SK-N-SH (cell line): ENCODE data around the gene ARHGAP15. TPM values are rescaled to one million over a fixed set of nuclear protein-coding genes. Genes with fewer than 3 reads are reported as not detected.

Experiments
- CTCF ChIA-PET: fragments of 300-600, 350-600 bp; formaldehyde crosslinking; extraction: SDS; loops from one replicate; lab custom pipeline; 2021; lab: Yijun Ruan, JAX
- POLR2A ChIA-PET: fragments of 350-600 bp; sonication (Branson Sonifier 250); formaldehyde crosslinking; extraction: SDS; loops from one replicate; lab custom pipeline; 2020; ENCODE audit warnings: antibody characterized with exemption, inconsistent platforms; lab: Yijun Ruan, JAX
- DNase-seq: peaks from one replicate; pipeline ENCODE4 v3.0.0; 2012
- H2AFZ ChIP-seq: fragments of 200-600 bp; sonication (generic); 2 replicates; pipeline ENCODE4 v1.8.1; 2016; ENCODE audit warnings: antibody characterized with exemption, mild to moderate bottlenecking, low read depth
- H3F3A ChIP-seq: fragments of 200-600 bp; sonication (generic); replicated peaks from 2 replicates; pipeline ENCODE3; 2016; ENCODE audit warnings: antibody characterized with exemption, mild to moderate bottlenecking; ENCODE audit not compliant: insufficient read depth
- H3K27ac ChIP-seq, 2 experiments: fragments of 200-500 bp in 1 of 2; fragments of 200-600 bp in 1 of 2; sonication (Bioruptor generic) in 1 of 2; sonication (generic), shearing (Covaris generic) in 1 of 2; 2 replicates each; pipeline versions ENCODE4 v1.5.1 to v1.6.1; 2014 to 2016; ENCODE audit warnings: low read depth in 2 of 2, inconsistent platforms in 1 of 2, low read length in 1 of 2, mild to moderate bottlenecking in 1 of 2, mixed read lengths in 1 of 2
- H3K27me3 ChIP-seq: fragments of 200-600 bp; sonication (generic), shearing (Covaris generic); 2 replicates; pipeline ENCODE4 v1.6.1; 2016; ENCODE audit warnings: mixed run types; ENCODE audit not compliant: insufficient read depth
- H3K36me3 ChIP-seq, 2 experiments: fragments of 200-500 bp in 1 of 2; fragments of 200-600 bp in 1 of 2; sonication (Bioruptor generic) in 1 of 2; sonication (generic) in 1 of 2; replicated peaks in 1 of 2; 2 replicates each; pipeline versions ENCODE3 to v1.5.1; 2014 to 2016; ENCODE audit warnings: low read length in 1 of 2, mild to moderate bottlenecking in 1 of 2; ENCODE audit not compliant: insufficient read depth in 2 of 2, control insufficient read depth in 1 of 2
- H3K4me1 ChIP-seq, 2 experiments: fragments of 200-500 bp in 1 of 2; fragments of 200-600 bp in 1 of 2; sonication (Bioruptor generic) in 1 of 2; sonication (generic), shearing (Covaris generic) in 1 of 2; 2 replicates each; pipeline versions ENCODE4 v1.5.1 to v1.6.1; 2014 to 2016; ENCODE audit warnings: low read depth in 1 of 2, low read length in 1 of 2, mixed run types in 1 of 2; ENCODE audit not compliant: insufficient read depth in 2 of 2, control insufficient read depth in 1 of 2
- H3K4me2 ChIP-seq: fragments of 200-600 bp; sonication (generic), shearing (Covaris generic); 2 replicates; pipeline ENCODE4 v1.6.1; 2017; ENCODE audit warnings: mixed run types
- H3K4me3 ChIP-seq, 2 experiments: fragments of 200-500 bp in 1 of 2; fragments of 200-600 bp in 1 of 2; sonication (Bioruptor generic) in 1 of 2; sonication (generic), shearing (Covaris generic) in 1 of 2; 2 replicates each; pipeline versions ENCODE4 v1.5.1 to v1.8.1; 2014 to 2016; ENCODE audit warnings: low read depth in 2 of 2, inconsistent platforms in 1 of 2, low read length in 1 of 2, mild to moderate bottlenecking in 1 of 2, mixed read lengths in 1 of 2, moderate library complexity in 1 of 2
- H3K79me2 ChIP-seq: fragments of 200-600 bp; sonication (generic); 2 replicates; pipeline ENCODE4 v1.8.1; 2017; ENCODE audit warnings: mild to moderate bottlenecking; ENCODE audit not compliant: insufficient read depth
- H3K9ac ChIP-seq: fragments of 200-600 bp; sonication (generic); 2 replicates; pipeline ENCODE4 v1.6.1; 2017; ENCODE audit warnings: mixed run types
- H3K9me2 ChIP-seq: fragments of 200-600 bp; sonication (generic); 2 replicates; pipeline ENCODE4 v1.6.1; 2017; ENCODE audit warnings: mixed run types
- H3K9me3 ChIP-seq: fragments of 200-600 bp; sonication (generic); 2 replicates; pipeline ENCODE4 v1.6.1; 2017; ENCODE audit warnings: mixed run types, mild to moderate bottlenecking, moderate library complexity
- H4K20me1 ChIP-seq: fragments of 200-600 bp; sonication (generic); 2 replicates; pipeline ENCODE4 v1.6.1; 2017; ENCODE audit warnings: mild to moderate bottlenecking, mixed run types; ENCODE audit not compliant: insufficient read depth
- CHD2 ChIP-seq: fragments of 150-350 bp; IDR thresholded peaks from 2 replicates; pipeline ENCODE4 v1.6.1; 2018; ENCODE audit warnings: low read length; ENCODE audit not compliant: partially characterized antibody
- CTCF ChIP-seq: fragments of 200-600 bp; sonication (generic); IDR thresholded peaks from 2 replicates; pipeline ENCODE4 v1.6.1; 2017; ENCODE audit warnings: antibody characterized with exemption, mild to moderate bottlenecking, moderate library complexity
- ELF1 ChIP-seq: IDR thresholded peaks from 2 replicates; pipeline ENCODE4 v1.4.0; 2012
- EZH2phosphoT487 ChIP-seq: fragments of 200-600 bp; sonication (generic); IDR thresholded peaks from 2 replicates; pipeline ENCODE4 v1.6.1; 2017; ENCODE audit warnings: low read depth, mixed run types, mild to moderate bottlenecking, antibody characterized with exemption, moderate library complexity, borderline replicate concordance
- FOXM1 ChIP-seq: IDR thresholded peaks from 2 replicates; pipeline ENCODE4 v1.4.0; 2012; ENCODE audit warnings: low read depth, mild to moderate bottlenecking
- IRF3 ChIP-seq: fragments of 150-350 bp; IDR thresholded peaks from 2 replicates; pipeline ENCODE4 v1.6.1; 2016; ENCODE audit warnings: mild to moderate bottlenecking, low read depth, low read length
- MXI1 ChIP-seq: IDR thresholded peaks from 2 replicates; pipeline ENCODE4 v1.6.1; 2012; ENCODE audit warnings: mild to moderate bottlenecking, low read depth, low read length, improper control_type of control experiment
- NFIC ChIP-seq: IDR thresholded peaks from 2 replicates; pipeline ENCODE4 v1.4.0; 2012; ENCODE audit warnings: borderline replicate concordance
- NRF1 ChIP-seq: IDR thresholded peaks from 2 replicates; pipeline ENCODE4 v1.6.1; 2012; ENCODE audit warnings: low read depth, mild to moderate bottlenecking, low read length
- RCOR1 ChIP-seq: fragments of 150-350 bp; IDR thresholded peaks from 2 replicates; pipeline ENCODE4 v1.6.1; 2017; ENCODE audit warnings: antibody characterized with exemption, low read length
- TCF12 ChIP-seq: IDR thresholded peaks from 2 replicates; pipeline ENCODE4 v1.4.0; 2012
- TEAD4 ChIP-seq: IDR thresholded peaks from 2 replicates; pipeline ENCODE4 v1.4.0; 2012; ENCODE audit warnings: mild to moderate bottlenecking, borderline replicate concordance; ENCODE audit not compliant: insufficient read depth
- WGBS: methylation state at CpG from one replicate; pipeline ENCODE4 v1.1.6; 2017; ENCODE audit warnings: low lambda C conversion rate; 5-methylcytosine and 5-hydroxymethylcytosine counted together
- polyA plus RNA-seq, 3 experiments: library from polyadenylated mRNA; depleted of rRNA; stranded (reverse); fragments of >200 nt; gene quantifications; 2 replicates each; pipeline ENCODE4 v1.2.3, GENCODE V29; 2012

ARHGAP15 gene
- polyA plus RNA-seq, 1 of the 3 experiments (the other 2 are of a cell fraction) = not detected

- H3K79me2 ChIP-seq = no peaks in the 10 kb centered on the region
- H3K9ac ChIP-seq = no peak overlapping the region
- H3K4me3 ChIP-seq = no peak overlapping the region
- whole genome bisulfite sequencing = 82% methylated on average over 7 of the region's 7 CpGs
- TF ChIP-seq ELF1 (no peak), TCF12 (no peak), TEAD4 (no peak), NFIC (no peak), NRF1 (no peak), RCOR1 (no peak), CTCF (no peak), MXI1 (no peak), CHD2 (no peak), FOXM1 (no peak), IRF3 (no peak), EZH2phosphoT487 (no peak)
- H4K20me1 ChIP-seq = no peaks in the 10 kb centered on the region
- no peaks in the 10 kb centered on the region for H3K27me3 ChIP-seq
- DNase-seq = no peak
- no peaks in the 10 kb centered on the region for H3F3A ChIP-seq
- no peak overlapping the region for H2AFZ ChIP-seq
- H3K36me3 ChIP-seq = no peaks in the 10 kb centered on the region
- CTCF ChIA-PET = interaction anchor here (0.7 kb wide), 1 partner anchor 10 kb away, joined by 3 read pairs; no protein-coding TSS in a partner anchor
- no peaks in the 10 kb centered on the region for H3K9me3 ChIP-seq
- H3K4me2 ChIP-seq = no peak overlapping the region
- H3K4me1 ChIP-seq = peaks cover 0 to 2% of the 10 kb centered on the region in 2 experiments; a peak in 1 of 4 replicates
- no peak overlapping the region for H3K27ac ChIP-seq
- no peaks in the 10 kb centered on the region for H3K9me2 ChIP-seq
- POLR2A ChIA-PET = no interaction called here
Observed at GRCh38 chr2:143728498-143728897, 599.3 kb downstream of the ARHGAP15 start.

GRCh38 chr2:143729296-143729814, 600.1 kb downstream of the ARHGAP15 start:
- 93% methylated on average over 2 of the region's 2 CpGs for WGBS
- Histone ChIP-seq H4K20me1 (no peaks in the 10 kb centered on the region), H3K9me3 (no peaks in the 10 kb centered on the region), H3K27ac (no peak overlapping the region), H3K4me2 (no peak overlapping the region), H3K36me3 (no peaks in the 10 kb centered on the region), H3K4me3 (no peak overlapping the region)
- no peak for DNase-seq
- CTCF ChIA-PET = interaction anchor here (1.0 kb wide), 1 partner anchor 8 kb away, joined by 3 read pairs; no protein-coding TSS in a partner anchor
- TF ChIP-seq MXI1 = no peak
- TF ChIP-seq, all 33 proteins: peak for 0
- H3K4me1 ChIP-seq = peaks cover 0 to 6% of the 10 kb centered on the region in 2 experiments; a peak in 2 of 4 replicates
- no peak overlapping the region for H2AFZ ChIP-seq
- H3K9ac ChIP-seq = no peak overlapping the region
- H3F3A ChIP-seq = no peaks in the 10 kb centered on the region
- no peaks in the 10 kb centered on the region for H3K9me2 ChIP-seq
- POLR2A ChIA-PET = no interaction called here
- no peaks in the 10 kb centered on the region for H3K79me2 ChIP-seq
- H3K27me3 ChIP-seq = no peaks in the 10 kb centered on the region
